ENCODE results near the gene SRSF1.

- TF ChIP-seq, protein P1, sequence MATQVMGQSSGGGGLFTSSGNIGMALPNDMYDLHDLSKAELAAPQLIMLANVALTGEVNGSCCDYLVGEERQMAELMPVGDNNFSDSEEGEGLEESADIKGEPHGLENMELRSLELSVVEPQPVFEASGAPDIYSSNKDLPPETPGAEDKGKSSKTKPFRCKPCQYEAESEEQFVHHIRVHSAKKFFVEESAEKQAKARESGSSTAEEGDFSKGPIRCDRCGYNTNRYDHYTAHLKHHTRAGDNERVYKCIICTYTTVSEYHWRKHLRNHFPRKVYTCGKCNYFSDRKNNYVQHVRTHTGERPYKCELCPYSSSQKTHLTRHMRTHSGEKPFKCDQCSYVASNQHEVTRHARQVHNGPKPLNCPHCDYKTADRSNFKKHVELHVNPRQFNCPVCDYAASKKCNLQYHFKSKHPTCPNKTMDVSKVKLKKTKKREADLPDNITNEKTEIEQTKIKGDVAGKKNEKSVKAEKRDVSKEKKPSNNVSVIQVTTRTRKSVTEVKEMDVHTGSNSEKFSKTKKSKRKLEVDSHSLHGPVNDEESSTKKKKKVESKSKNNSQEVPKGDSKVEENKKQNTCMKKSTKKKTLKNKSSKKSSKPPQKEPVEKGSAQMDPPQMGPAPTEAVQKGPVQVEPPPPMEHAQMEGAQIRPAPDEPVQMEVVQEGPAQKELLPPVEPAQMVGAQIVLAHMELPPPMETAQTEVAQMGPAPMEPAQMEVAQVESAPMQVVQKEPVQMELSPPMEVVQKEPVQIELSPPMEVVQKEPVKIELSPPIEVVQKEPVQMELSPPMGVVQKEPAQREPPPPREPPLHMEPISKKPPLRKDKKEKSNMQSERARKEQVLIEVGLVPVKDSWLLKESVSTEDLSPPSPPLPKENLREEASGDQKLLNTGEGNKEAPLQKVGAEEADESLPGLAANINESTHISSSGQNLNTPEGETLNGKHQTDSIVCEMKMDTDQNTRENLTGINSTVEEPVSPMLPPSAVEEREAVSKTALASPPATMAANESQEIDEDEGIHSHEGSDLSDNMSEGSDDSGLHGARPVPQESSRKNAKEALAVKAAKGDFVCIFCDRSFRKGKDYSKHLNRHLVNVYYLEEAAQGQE (IDR thresholded peaks at IDR 0.05; ENCODE audit: insufficient read depth in 1 of 2, low read depth in 2 of 2, low read length in 2 of 2), result no peak
- peak; percentile 68; the same call in 1 of the 2 replicates for TF ChIP-seq POLR2AphosphoS5 (IDR thresholded peaks at IDR 0.05; ENCODE audit: low read depth, low read length)
- TF ChIP-seq SIN3A (IDR thresholded peaks at IDR 0.05; ENCODE audit: borderline replicate concordance, insufficient read depth, low read length), result no peak
- TF ChIP-seq TAF1 (IDR thresholded peaks at IDR 0.05; ENCODE audit: borderline replicate concordance, insufficient read depth, low read length), result no peak
These were observed 11.7 kb downstream of the SRSF1 start for GRCh38 chr17:57995076-57995956.

All from PFSK-1 (cell line).